Inflammatory macrophage (primary cell): ENCODE data around the gene NKIRAS1.

Experiments
- DNase-seq, 2 donors: peaks; one replicate each; pipeline ENCODE4 v3.0.0-alpha.2; 2020 to 2022
- total RNA-seq, 18 experiments: gene quantifications; one replicate each; lab custom pipeline; 2026; ENCODE audit warnings: mixed read lengths in 6 of 18, inconsistent platforms in 2 of 18; lab: John Stamatoyannopoulos, UW

Gene NKIRAS1
- total RNA-seq: 2.8 to 14.3 (median 10.6) reads per million in 18 experiments

GRCh38 chr3:23916886-23917678 is at the start of gene NKIRAS1, which contains the start of gene RPL15:
Gene NKIRAS1 (minus strand): TSS chr3:23916990. CDS start chr3:23910904, 6,086 bp downstream.
Gene RPL15 (plus strand): TSS chr3:23917132. CDS start chr3:23917860, 728 bp downstream.
- DNase-seq: peak; percentile 98

- no peak for DNase-seq
These were observed 49.5 kb upstream of the NKIRAS1 start for GRCh38 chr3:23966328-23966727.

GRCh38 chr3:23964537-23965235 is 47.9 kb upstream of the NKIRAS1 start:
- no peak for DNase-seq

GRCh38 chr3:23961913-23962312 is 45.1 kb upstream of the NKIRAS1 start:
- DNase-seq: no peak

- no peak for DNase-seq
These were observed 44.3 kb upstream of the NKIRAS1 start for GRCh38 chr3:23961066-23961465.

GRCh38 chr3:23960649-23961048 is 43.9 kb upstream of the NKIRAS1 start:
- no peak for DNase-seq

- DNase-seq: no peak
These were observed 42.5 kb upstream of the NKIRAS1 start for GRCh38 chr3:23959135-23959900.

- DNase-seq: no peak
These were observed 39.9 kb upstream of the NKIRAS1 start for GRCh38 chr3:23956701-23957100.

- no peak for DNase-seq
These were observed 37.4 kb upstream of the NKIRAS1 start for GRCh38 chr3:23954144-23954543.

GRCh38 chr3:23953523-23953922 is 36.7 kb upstream of the NKIRAS1 start:
- DNase-seq: no peak

- no peak for DNase-seq
These were observed 35.9 kb upstream of the NKIRAS1 start for GRCh38 chr3:23952646-23953045.

GRCh38 chr3:23950293-23950692 is 33.5 kb upstream of the NKIRAS1 start:
- DNase-seq: no peak

- no peak for DNase-seq
These were observed 33.0 kb upstream of the NKIRAS1 start for GRCh38 chr3:23949784-23950183.

- DNase-seq: no peak
These were observed 32.0 kb upstream of the NKIRAS1 start for GRCh38 chr3:23948761-23949160.

GRCh38 chr3:23945913-23946687 is 29.3 kb upstream of the NKIRAS1 start:
- peak; percentile 97 for DNase-seq

GRCh38 chr3:23945663-23945912 is 28.8 kb upstream of the NKIRAS1 start:
- DNase-seq: no peak

- peak; percentile 70 to 89 for DNase-seq
These were observed 28.3 kb upstream of the NKIRAS1 start, which contains the start of gene NR1D2 for GRCh38 chr3:23944861-23945662. Gene NR1D2 (plus strand): TSS chr3:23945286. CDS start chr3:23945579, 293 bp downstream.

- no peak for DNase-seq
These were observed 27.4 kb upstream of the NKIRAS1 start for GRCh38 chr3:23944007-23944783.

GRCh38 chr3:23942546-23942945 is 25.8 kb upstream of the NKIRAS1 start:
- no peak for DNase-seq

GRCh38 chr3:23941440-23941839 is 24.6 kb upstream of the NKIRAS1 start:
- DNase-seq: no peak

- DNase-seq: no peak
These were observed 24.0 kb upstream of the NKIRAS1 start for GRCh38 chr3:23940775-23941174.
